Measurements from ENCODE around the gene SULT1A2.

The SULT1A2 gene

DNA sequence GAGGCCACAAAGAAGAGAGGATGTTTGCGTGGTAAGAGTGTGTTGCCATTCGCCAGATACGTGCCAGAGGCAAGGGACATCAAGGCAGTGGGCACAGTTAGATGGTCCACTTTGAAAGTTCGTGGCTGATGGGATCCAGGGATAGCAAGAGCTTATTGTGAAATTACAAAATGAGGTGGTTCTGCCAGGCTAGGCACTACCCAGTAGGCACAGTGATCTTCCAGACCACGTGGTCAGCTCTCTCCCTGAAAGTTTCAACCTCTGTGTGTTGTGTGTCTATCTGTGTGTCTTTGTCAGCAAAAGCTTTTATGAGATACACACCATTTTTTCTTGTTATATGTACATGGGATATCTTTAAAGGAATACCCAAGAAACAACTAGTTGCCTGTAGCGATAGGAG is 33.6 kb downstream of the SULT1A2 start:
- H3K4me3 ChIP-seq (ENCODE audit: low read depth, low read length): no peak overlapping the region
- TF ChIP-seq, protein P1, sequence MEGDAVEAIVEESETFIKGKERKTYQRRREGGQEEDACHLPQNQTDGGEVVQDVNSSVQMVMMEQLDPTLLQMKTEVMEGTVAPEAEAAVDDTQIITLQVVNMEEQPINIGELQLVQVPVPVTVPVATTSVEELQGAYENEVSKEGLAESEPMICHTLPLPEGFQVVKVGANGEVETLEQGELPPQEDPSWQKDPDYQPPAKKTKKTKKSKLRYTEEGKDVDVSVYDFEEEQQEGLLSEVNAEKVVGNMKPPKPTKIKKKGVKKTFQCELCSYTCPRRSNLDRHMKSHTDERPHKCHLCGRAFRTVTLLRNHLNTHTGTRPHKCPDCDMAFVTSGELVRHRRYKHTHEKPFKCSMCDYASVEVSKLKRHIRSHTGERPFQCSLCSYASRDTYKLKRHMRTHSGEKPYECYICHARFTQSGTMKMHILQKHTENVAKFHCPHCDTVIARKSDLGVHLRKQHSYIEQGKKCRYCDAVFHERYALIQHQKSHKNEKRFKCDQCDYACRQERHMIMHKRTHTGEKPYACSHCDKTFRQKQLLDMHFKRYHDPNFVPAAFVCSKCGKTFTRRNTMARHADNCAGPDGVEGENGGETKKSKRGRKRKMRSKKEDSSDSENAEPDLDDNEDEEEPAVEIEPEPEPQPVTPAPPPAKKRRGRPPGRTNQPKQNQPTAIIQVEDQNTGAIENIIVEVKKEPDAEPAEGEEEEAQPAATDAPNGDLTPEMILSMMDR (IDR thresholded peaks at IDR 0.05; ENCODE audit: low read depth, low read length): no peak
- in situ Hi-C loops (cut with HindIII; ENCODE audit: low sequenced_read_pairs): no loop called here
- no peak for DNase-seq (ENCODE audit: low read depth, low spot score)

DNA sequence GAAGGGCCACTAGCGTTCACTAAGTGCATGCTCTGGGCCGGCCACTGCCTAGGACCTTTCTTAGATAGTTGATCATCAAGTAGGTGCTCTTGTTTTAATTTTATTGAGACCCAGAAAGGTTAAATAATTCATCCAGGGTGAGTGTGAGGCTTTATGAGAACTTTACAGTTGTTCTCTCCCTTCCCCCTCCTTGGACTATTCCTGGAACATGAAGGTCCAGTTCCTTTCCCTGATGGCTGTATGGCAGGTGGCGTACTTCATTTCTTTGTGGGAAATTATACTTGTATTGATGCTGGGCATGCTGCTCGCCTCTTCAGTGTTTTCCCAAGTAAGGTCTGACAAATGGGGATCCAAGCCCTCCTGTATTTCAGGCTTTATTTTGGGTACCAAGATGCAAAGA is 34.7 kb downstream of the SULT1A2 start:
- in situ Hi-C loops (cut with HindIII; ENCODE audit: low sequenced_read_pairs): no loop called here
- TF ChIP-seq, protein P1 (IDR thresholded peaks at IDR 0.05; ENCODE audit: low read depth, low read length): no peak
- no peak for DNase-seq (ENCODE audit: low read depth, low spot score)
- H3K4me3 ChIP-seq (ENCODE audit: low read depth, low read length): no peak overlapping the region

DNA sequence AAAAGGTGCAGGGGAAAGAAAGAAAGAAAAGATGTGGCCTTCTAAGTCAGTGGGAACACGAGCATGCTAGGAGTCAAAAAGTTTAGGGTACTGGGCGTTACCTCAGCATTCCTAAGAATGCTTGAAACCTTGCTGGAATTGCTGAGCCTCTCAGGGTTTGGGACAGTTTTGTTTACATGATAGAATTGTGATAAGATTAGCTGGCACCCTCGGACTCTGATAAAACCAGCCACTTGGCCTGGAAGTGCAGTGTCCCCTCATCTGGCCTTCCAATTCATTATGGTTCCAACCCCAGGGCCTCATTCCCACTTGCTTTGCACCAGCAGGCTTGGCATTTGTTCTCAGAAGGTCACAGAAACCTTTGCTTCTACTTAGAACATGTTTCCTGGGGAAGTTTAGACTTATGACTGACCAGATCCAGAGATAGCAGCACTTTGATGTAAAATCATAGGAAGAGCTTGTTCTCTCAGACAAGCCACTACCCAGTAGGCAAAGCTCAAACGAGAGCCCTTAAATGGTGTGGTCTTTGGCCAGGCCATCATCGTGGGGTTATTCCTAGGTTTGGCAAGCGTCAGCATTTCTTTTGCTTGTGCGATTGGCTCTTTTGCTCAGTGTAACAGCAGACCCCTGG is 35.2 kb downstream of the SULT1A2 start:
- DNase-seq (ENCODE audit: low read depth, low spot score): no peak
- in situ Hi-C loops (cut with HindIII; ENCODE audit: low sequenced_read_pairs): no loop called here
- TF ChIP-seq, protein P1 (IDR thresholded peaks at IDR 0.05; ENCODE audit: low read depth, low read length): no peak

DNA sequence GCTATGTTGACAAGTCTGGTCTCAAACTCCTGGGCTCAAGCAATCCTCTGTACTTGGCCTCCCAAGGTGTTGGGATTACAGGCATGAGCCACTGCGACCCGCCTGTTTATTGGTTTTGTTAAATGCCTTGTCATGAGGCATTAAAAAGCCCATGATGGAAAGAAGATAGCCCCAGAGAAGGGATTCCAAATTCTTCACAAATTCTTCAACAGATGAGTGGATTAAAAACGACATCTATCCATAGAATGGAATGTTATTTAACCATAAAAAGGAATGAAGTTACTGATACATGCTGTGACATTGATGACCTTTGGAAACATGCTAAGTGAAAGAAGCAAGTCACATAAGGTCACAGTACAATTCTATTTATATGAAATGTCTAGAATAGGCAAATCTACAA is 38.4 kb downstream of the SULT1A2 start:
- in situ Hi-C loops (cut with HindIII; ENCODE audit: low sequenced_read_pairs): no loop called here
- no peak for DNase-seq (ENCODE audit: low read depth, low spot score)
- TF ChIP-seq, protein P1 (IDR thresholded peaks at IDR 0.05; ENCODE audit: low read depth, low read length): no peak
- H3K4me3 ChIP-seq (ENCODE audit: low read depth, low read length): no peak overlapping the region

More for the DNA sequence above, 35.2 kb downstream of the SULT1A2 start:
- H3K4me3 ChIP-seq (ENCODE audit: low read depth, low read length): no peak overlapping the region

DNA sequence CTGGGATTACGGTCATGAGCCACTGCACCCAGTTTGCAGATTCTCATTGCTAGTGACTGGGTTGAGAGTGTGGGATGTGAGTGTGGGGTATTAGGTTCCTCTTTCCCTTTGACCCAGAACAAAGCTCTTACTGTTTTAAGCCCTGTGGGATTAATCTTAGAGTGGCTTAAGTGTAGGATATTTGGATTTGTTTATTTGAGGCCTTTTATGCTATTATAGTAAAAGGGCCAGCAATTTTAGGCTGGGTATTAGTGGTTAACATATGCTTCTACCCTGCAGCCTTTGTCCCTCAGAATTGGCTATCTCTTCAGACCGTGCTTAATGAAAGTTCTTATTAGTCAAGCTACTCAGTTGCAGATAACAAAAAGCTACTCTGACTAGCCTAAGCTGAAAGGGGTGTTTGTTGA is 39.9 kb downstream of the SULT1A2 start:
- in situ Hi-C loops (cut with HindIII; ENCODE audit: low sequenced_read_pairs): no loop called here
- no peak overlapping the region for H3K4me3 ChIP-seq (ENCODE audit: low read depth, low read length)
- DNase-seq (ENCODE audit: low read depth, low spot score): no peak
- TF ChIP-seq, protein P1 (IDR thresholded peaks at IDR 0.05; ENCODE audit: low read depth, low read length): no peak

DNA sequence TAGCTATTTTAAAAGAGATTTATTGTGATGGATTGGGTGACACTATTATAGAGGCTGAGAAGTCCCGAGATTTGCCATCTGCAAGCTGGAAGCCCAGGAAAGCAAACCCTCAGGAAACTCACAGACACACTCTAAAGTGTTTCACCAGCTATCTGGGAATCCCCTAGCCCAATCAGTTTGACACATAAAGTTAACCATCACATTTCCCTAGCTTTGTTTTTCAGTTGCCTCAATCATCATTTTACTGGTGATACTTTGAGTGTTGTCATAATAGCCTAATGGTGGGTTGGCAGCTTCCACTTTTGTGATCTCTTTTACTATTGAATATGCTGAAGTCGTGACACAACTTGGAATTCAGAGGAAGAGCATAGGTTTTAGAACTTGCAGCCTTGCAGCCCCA is 41.3 kb downstream of the SULT1A2 start:
- TF ChIP-seq, protein P1 (IDR thresholded peaks at IDR 0.05; ENCODE audit: low read depth, low read length): no peak
- no peak for DNase-seq (ENCODE audit: low read depth, low spot score)
- no peak overlapping the region for H3K4me3 ChIP-seq (ENCODE audit: low read depth, low read length)
- in situ Hi-C loops (cut with HindIII; ENCODE audit: low sequenced_read_pairs): no loop called here
